PC-3 (cell line): Measurements from ENCODE around the gene POLR3E.

Experiments used
- CTCF ChIP-seq: fragments of 300-600 bp; sonication (generic); conservative IDR thresholded peaks from 2 replicates; pipeline ENCODE4 v1.5.1; 2017; ENCODE audit warnings: antibody characterized with exemption, low read depth, mild to moderate bottlenecking, low read length
- EZH2 ChIP-seq: fragments of 300-600 bp; sonication (generic); IDR thresholded peaks from one replicate; pipeline ENCODE4 v1.6.1; 2017; ENCODE audit warnings: antibody characterized with exemption, mild to moderate bottlenecking, low read length; ENCODE audit not compliant: unreplicated experiment

GRCh38 chr16:22260490-22260889, 36.7 kb upstream of the POLR3E start:
- no peak for TF ChIP-seq CTCF
- TF ChIP-seq EZH2: no peak
